Liver (tissue), 9 donors: ENCODE measurements around the gene SMIM7. TPM values are rescaled to one million over a fixed set of nuclear protein-coding genes. Genes with fewer than 3 reads are reported as not detected.

ENCODE experiments used
- DNase-seq: peaks from one replicate; pipeline ENCODE4 v3.0.0-alpha.2; 2017; ENCODE audit warnings: low spot score
- H3K27ac ChIP-seq, 2 donors: one replicate each; pipeline ENCODE4 v1.7.0; 2013; ENCODE audit warnings: inconsistent platforms in 2 of 2, low read length in 2 of 2, control low read depth in 1 of 2, low read depth in 1 of 2, mild to moderate bottlenecking in 1 of 2
- H3K27me3 ChIP-seq, 4 donors: one replicate each; pipeline versions ENCODE4 v1.6.1 to v1.7.0; 2013; ENCODE audit warnings: low read length in 3 of 4, inconsistent platforms in 1 of 4, mild to moderate bottlenecking in 1 of 4, moderate library complexity in 1 of 4; ENCODE audit not compliant: control insufficient read depth in 4 of 4, insufficient read depth in 4 of 4
- H3K36me3 ChIP-seq, 4 donors: one replicate each; pipeline versions ENCODE4 v1.6.1 to v1.7.0; 2013; ENCODE audit warnings: low read length in 3 of 4, mild to moderate bottlenecking in 3 of 4, low read depth in 1 of 4, moderate library complexity in 1 of 4; ENCODE audit not compliant: control insufficient read depth in 4 of 4, insufficient read depth in 3 of 4
- H3K4me1 ChIP-seq, 4 donors: one replicate each; pipeline versions ENCODE4 v1.6.1 to v1.7.0; 2013; ENCODE audit warnings: low read length in 3 of 4, mild to moderate bottlenecking in 3 of 4, moderate library complexity in 1 of 4; ENCODE audit not compliant: control insufficient read depth in 4 of 4, insufficient read depth in 4 of 4
- H3K4me3 ChIP-seq, 3 donors: one replicate each; pipeline versions ENCODE4 v1.6.1 to v1.7.0; 2013; ENCODE audit warnings: low read length in 3 of 3, control low read depth in 1 of 3, low read depth in 1 of 3, mild to moderate bottlenecking in 1 of 3
- H3K9ac ChIP-seq, 2 donors: one replicate each; pipeline ENCODE4 v1.7.0; 2013; ENCODE audit warnings: low read length in 2 of 2, mild to moderate bottlenecking in 2 of 2, moderate library complexity in 2 of 2, control low read depth in 1 of 2, low read depth in 1 of 2
- H3K9me3 ChIP-seq, 4 donors: one replicate each; pipeline versions ENCODE4 v1.6.1 to v1.7.0; 2013; ENCODE audit warnings: low read length in 3 of 4; ENCODE audit not compliant: control insufficient read depth in 4 of 4
- EGR1 ChIP-seq, 2 donors: IDR thresholded peaks; 2 replicates each; pipeline ENCODE4 v1.6.1; 2016 to 2018; ENCODE audit warnings: antibody characterized with exemption in 2 of 2, low read depth in 2 of 2
- FOXA1 ChIP-seq: IDR thresholded peaks from 2 replicates; pipeline ENCODE4 v1.6.1; 2016; ENCODE audit warnings: antibody characterized with exemption
- FOXA2 ChIP-seq: IDR thresholded peaks from 2 replicates; pipeline ENCODE4 v1.6.1; 2016; ENCODE audit warnings: antibody characterized with exemption
- GABPA ChIP-seq, 2 donors: IDR thresholded peaks in 1 of 2; conservative IDR thresholded peaks in 1 of 2; 2 replicates each; pipeline ENCODE4 v1.6.1; 2016; ENCODE audit warnings: antibody characterized with exemption in 2 of 2, mild to moderate bottlenecking in 1 of 2, moderate library complexity in 1 of 2
- HNF4A ChIP-seq, 2 donors: conservative IDR thresholded peaks; 2 replicates each; pipeline ENCODE4 v1.6.1; 2016; ENCODE audit warnings: antibody characterized with exemption in 2 of 2, mild to moderate bottlenecking in 2 of 2
- HNF4G ChIP-seq: IDR thresholded peaks from 2 replicates; pipeline ENCODE4 v1.6.1; 2016; ENCODE audit warnings: antibody characterized with exemption
- JUND ChIP-seq, 2 donors: IDR thresholded peaks; 2 replicates each; pipeline ENCODE4 v1.6.1; 2016; ENCODE audit warnings: antibody characterized with exemption in 2 of 2
- MAX ChIP-seq: IDR thresholded peaks from 2 replicates; pipeline ENCODE4 v1.6.1; 2016; ENCODE audit warnings: antibody characterized with exemption
- NR2F2 ChIP-seq: IDR thresholded peaks from 2 replicates; pipeline ENCODE4 v1.6.1; 2016; ENCODE audit warnings: antibody characterized with exemption
- RAD21 ChIP-seq, 2 donors: IDR thresholded peaks; 2 replicates each; pipeline ENCODE4 v1.6.1; 2016; ENCODE audit warnings: antibody characterized with exemption in 2 of 2, mild to moderate bottlenecking in 2 of 2
- RXRA ChIP-seq, 2 donors: IDR thresholded peaks; 2 replicates each; pipeline ENCODE4 v1.6.1; 2017 to 2018; ENCODE audit warnings: antibody characterized with exemption in 2 of 2, mild to moderate bottlenecking in 1 of 2
- SP1 ChIP-seq: IDR thresholded peaks from 2 replicates; pipeline ENCODE4 v1.6.1; 2018; ENCODE audit warnings: antibody characterized with exemption, mild to moderate bottlenecking
- TAF1 ChIP-seq: conservative IDR thresholded peaks from 2 replicates; pipeline ENCODE4 v1.6.1; 2016; ENCODE audit warnings: antibody characterized with exemption, mild to moderate bottlenecking
- YY1 ChIP-seq: IDR thresholded peaks from 2 replicates; pipeline ENCODE4 v1.6.1; 2016; ENCODE audit warnings: antibody characterized with exemption, mild to moderate bottlenecking
- WGBS: extraction: QIAGEN DNeasy Blood & Tissue Kit; methylation state at CpG from one replicate; pipeline ENCODE4 v1.1.7; 2013; 5-methylcytosine and 5-hydroxymethylcytosine counted together
- polyA plus RNA-seq, 2 donors: library from polyadenylated mRNA; stranded (reverse) in 1 of 2; unstranded in 1 of 2; fragments of 200-250 nt in 1 of 2; fragments of >200 nt in 1 of 2; fragmentation: Nextera tagmentation in 1 of 2; extraction: Ambion mirVana in 1 of 2; gene quantifications; one replicate each; pipeline versions ENCODE4 v1.2.1 to v1.2.3, GENCODE V29; 2013 to 2015
- total RNA-seq, 2 donors: library from RNA; depleted of rRNA; stranded (reverse); fragments of >200 nt; gene quantifications; one replicate each; pipeline ENCODE4 v1.2.3, GENCODE V29; 2014
- TF ChIP-seq, protein P1 (sequence below): IDR thresholded peaks from 2 replicates; pipeline ENCODE4 v1.6.1; 2016; ENCODE audit warnings: antibody characterized with exemption
- TF ChIP-seq, protein P2 (sequence below): IDR thresholded peaks from 2 replicates; pipeline ENCODE4 v1.6.1; 2016; ENCODE audit warnings: antibody characterized with exemption, mild to moderate bottlenecking
- TF ChIP-seq, protein P3 (sequence below): fragments of 150-350 bp; IDR thresholded peaks from 2 replicates; pipeline ENCODE4 v1.5.1; 2017; ENCODE audit warnings: improper control_type of control experiment, low read depth, low read length; ENCODE audit not compliant: missing input control
- TF ChIP-seq, protein P4 (sequence below): IDR thresholded peaks from 2 replicates; pipeline ENCODE4 v1.6.1; 2016; ENCODE audit warnings: antibody characterized with exemption
- donor health status: healthy.
- donor health status: healthy.
- donor health status: healthy.
- donor health status: healthy.
- donor health status: healthy.

SMIM7 gene
- total and polyA plus RNA-seq, 4 donors: 35.2 to 81.8 (median 46.9) TPM

- DNase-seq: no peak
- H3K4me3 ChIP-seq: no peak overlapping the region
- H3K4me1 ChIP-seq: peaks cover 2 to 23% (median 12%) of the 10 kb centered on the region in 4 donors
- no peaks in the 10 kb centered on the region for H3K9me3 ChIP-seq
- TF ChIP-seq YY1: no peak
- TF ChIP-seq, protein P1, sequence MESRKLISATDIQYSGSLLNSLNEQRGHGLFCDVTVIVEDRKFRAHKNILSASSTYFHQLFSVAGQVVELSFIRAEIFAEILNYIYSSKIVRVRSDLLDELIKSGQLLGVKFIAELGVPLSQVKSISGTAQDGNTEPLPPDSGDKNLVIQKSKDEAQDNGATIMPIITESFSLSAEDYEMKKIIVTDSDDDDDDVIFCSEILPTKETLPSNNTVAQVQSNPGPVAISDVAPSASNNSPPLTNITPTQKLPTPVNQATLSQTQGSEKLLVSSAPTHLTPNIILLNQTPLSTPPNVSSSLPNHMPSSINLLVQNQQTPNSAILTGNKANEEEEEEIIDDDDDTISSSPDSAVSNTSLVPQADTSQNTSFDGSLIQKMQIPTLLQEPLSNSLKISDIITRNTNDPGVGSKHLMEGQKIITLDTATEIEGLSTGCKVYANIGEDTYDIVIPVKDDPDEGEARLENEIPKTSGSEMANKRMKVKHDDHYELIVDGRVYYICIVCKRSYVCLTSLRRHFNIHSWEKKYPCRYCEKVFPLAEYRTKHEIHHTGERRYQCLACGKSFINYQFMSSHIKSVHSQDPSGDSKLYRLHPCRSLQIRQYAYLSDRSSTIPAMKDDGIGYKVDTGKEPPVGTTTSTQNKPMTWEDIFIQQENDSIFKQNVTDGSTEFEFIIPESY: no peak
- TF ChIP-seq FOXA1: no peak
- TF ChIP-seq RAD21 (IDR thresholded peaks at IDR 0.05): no peak
- TF ChIP-seq GABPA (IDR thresholded peaks at IDR 0.05 in 1 of 2, conservative IDR thresholded peaks at IDR 0.05 in 1 of 2): no peak
- TF ChIP-seq JUND (IDR thresholded peaks at IDR 0.05): no peak
- WGBS: 94% methylated on average over 5 of the region's 5 CpGs
- H3K27ac ChIP-seq: no peak overlapping the region
- H3K27me3 ChIP-seq: no peaks in the 10 kb centered on the region
- peaks cover 0 to 7% (median 3%) of the 10 kb centered on the region in 4 donors for H3K36me3 ChIP-seq
- H3K9ac ChIP-seq: no peak overlapping the region
Observed at GRCh38 chr19:16620018-16620417, 39.9 kb downstream of the SMIM7 start.

DNA sequence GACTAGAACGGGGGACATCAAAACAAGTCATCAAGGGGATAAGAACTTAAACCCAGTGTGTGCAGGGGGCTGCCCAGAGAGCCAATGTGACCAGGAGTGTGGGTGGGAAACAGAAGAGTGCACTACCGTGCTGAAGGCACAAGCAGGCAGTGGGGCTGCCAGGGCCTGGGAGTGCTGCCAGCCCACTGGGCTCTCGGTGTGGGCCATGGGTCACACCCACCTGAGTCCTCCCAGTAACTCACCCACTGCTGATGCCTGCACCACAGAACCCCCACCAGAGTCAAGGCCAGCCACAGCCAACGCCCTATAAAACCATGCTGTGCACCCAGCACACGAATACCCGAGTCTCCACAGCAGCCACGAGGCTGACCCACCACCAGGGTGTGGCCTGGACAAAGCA lies 40.5 kb downstream of the SMIM7 start:
- H3K27ac ChIP-seq: no peak overlapping the region
- no peaks in the 10 kb centered on the region for H3K9me3 ChIP-seq
- WGBS: 72% methylated on average over 7 of the region's 7 CpGs
- no peak overlapping the region for H3K9ac ChIP-seq
- no peak overlapping the region for H3K4me3 ChIP-seq
- DNase-seq: no peak
- TF ChIP-seq, protein P2, sequence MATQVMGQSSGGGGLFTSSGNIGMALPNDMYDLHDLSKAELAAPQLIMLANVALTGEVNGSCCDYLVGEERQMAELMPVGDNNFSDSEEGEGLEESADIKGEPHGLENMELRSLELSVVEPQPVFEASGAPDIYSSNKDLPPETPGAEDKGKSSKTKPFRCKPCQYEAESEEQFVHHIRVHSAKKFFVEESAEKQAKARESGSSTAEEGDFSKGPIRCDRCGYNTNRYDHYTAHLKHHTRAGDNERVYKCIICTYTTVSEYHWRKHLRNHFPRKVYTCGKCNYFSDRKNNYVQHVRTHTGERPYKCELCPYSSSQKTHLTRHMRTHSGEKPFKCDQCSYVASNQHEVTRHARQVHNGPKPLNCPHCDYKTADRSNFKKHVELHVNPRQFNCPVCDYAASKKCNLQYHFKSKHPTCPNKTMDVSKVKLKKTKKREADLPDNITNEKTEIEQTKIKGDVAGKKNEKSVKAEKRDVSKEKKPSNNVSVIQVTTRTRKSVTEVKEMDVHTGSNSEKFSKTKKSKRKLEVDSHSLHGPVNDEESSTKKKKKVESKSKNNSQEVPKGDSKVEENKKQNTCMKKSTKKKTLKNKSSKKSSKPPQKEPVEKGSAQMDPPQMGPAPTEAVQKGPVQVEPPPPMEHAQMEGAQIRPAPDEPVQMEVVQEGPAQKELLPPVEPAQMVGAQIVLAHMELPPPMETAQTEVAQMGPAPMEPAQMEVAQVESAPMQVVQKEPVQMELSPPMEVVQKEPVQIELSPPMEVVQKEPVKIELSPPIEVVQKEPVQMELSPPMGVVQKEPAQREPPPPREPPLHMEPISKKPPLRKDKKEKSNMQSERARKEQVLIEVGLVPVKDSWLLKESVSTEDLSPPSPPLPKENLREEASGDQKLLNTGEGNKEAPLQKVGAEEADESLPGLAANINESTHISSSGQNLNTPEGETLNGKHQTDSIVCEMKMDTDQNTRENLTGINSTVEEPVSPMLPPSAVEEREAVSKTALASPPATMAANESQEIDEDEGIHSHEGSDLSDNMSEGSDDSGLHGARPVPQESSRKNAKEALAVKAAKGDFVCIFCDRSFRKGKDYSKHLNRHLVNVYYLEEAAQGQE: no peak
- no peak for TF ChIP-seq FOXA1
- TF ChIP-seq MAX: no peak
- no peak for TF ChIP-seq NR2F2
- no peak for TF ChIP-seq EGR1 (IDR thresholded peaks at IDR 0.05; ENCODE audit: low read depth in 2 of 2)
- no peak for TF ChIP-seq HNF4G
- no peak for TF ChIP-seq YY1
- no peak for TF ChIP-seq RXRA (IDR thresholded peaks at IDR 0.05)
- TF ChIP-seq, protein P1: no peak
- TF ChIP-seq SP1: no peak
- TF ChIP-seq FOXA2: no peak
- no peak for TF ChIP-seq HNF4A (conservative IDR thresholded peaks at IDR 0.05)
- TF ChIP-seq, protein P3, sequence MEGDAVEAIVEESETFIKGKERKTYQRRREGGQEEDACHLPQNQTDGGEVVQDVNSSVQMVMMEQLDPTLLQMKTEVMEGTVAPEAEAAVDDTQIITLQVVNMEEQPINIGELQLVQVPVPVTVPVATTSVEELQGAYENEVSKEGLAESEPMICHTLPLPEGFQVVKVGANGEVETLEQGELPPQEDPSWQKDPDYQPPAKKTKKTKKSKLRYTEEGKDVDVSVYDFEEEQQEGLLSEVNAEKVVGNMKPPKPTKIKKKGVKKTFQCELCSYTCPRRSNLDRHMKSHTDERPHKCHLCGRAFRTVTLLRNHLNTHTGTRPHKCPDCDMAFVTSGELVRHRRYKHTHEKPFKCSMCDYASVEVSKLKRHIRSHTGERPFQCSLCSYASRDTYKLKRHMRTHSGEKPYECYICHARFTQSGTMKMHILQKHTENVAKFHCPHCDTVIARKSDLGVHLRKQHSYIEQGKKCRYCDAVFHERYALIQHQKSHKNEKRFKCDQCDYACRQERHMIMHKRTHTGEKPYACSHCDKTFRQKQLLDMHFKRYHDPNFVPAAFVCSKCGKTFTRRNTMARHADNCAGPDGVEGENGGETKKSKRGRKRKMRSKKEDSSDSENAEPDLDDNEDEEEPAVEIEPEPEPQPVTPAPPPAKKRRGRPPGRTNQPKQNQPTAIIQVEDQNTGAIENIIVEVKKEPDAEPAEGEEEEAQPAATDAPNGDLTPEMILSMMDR: no peak
- TF ChIP-seq, protein P4, sequence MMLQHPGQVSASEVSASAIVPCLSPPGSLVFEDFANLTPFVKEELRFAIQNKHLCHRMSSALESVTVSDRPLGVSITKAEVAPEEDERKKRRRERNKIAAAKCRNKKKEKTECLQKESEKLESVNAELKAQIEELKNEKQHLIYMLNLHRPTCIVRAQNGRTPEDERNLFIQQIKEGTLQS: no peak
- TF ChIP-seq JUND (IDR thresholded peaks at IDR 0.05): no peak
- no peak for TF ChIP-seq RAD21 (IDR thresholded peaks at IDR 0.05)
- TF ChIP-seq GABPA (IDR thresholded peaks at IDR 0.05 in 1 of 2, conservative IDR thresholded peaks at IDR 0.05 in 1 of 2): no peak
- no peak for TF ChIP-seq TAF1
- peaks cover 0 to 7% (median 1%) of the 10 kb centered on the region in 4 donors for H3K36me3 ChIP-seq
- H3K4me1 ChIP-seq: peaks cover 2 to 23% (median 11%) of the 10 kb centered on the region in 4 donors
- no peaks in the 10 kb centered on the region for H3K27me3 ChIP-seq
